HAP-1 (cell line): Measurements from ENCODE around the gene ELN.

ENCODE experiments used
- DNase-seq, 2 experiments: peaks; one replicate each; pipeline ENCODE4 v3.0.0-alpha.2; 2016 to 2020; ENCODE audit warnings: low spot score in 2 of 2
- H3K27me3 ChIP-seq: fragments of 250-450 bp; sonication (Bioruptor Pico); 2 replicates; pipeline ENCODE4 v1.5.1; 2020; ENCODE audit warnings: low read depth, mild to moderate bottlenecking, moderate library complexity
- H3K36me3 ChIP-seq: fragments of 250-450 bp; sonication (Bioruptor Pico); replicated peaks from 2 replicates; pipeline ENCODE4 v1.5.1; 2020; ENCODE audit warnings: mild to moderate bottlenecking
- H3K4me1 ChIP-seq: fragments of 250-450 bp; sonication (Bioruptor Pico); 2 replicates; pipeline ENCODE4 v1.5.1; 2020; ENCODE audit warnings: mild to moderate bottlenecking
- H3K4me3 ChIP-seq: fragments of 250-450 bp; sonication (Bioruptor Pico); 2 replicates; pipeline ENCODE4 v1.5.1; 2020; ENCODE audit warnings: mild to moderate bottlenecking, moderate library complexity
- H3K9me3 ChIP-seq: fragments of 250-450 bp; sonication (Bioruptor Pico); 2 replicates; pipeline ENCODE4 v1.5.1; 2020; ENCODE audit warnings: mild to moderate bottlenecking, moderate library complexity
- in situ Hi-C: fragments of 300-500 bp; cut with MboI; formaldehyde crosslinking; loops from 3 replicates; pipeline ENCODE4 v1.14.3; 2020; ENCODE audit warnings: low sequenced_read_pairs, inconsistent platforms, mixed read lengths

The ELN gene

GRCh38 chr7:74083117-74083876 lies 55.3 kb downstream of the ELN start, which contains the start of gene LIMK1:
Gene LIMK1 (plus strand): TSS chr7:74083804. CDS start chr7:74083991, 187 bp downstream.
- Histone ChIP-seq H3K4me1 (peaks cover 9% of the 10 kb centered on the region), H3K27me3 (no peaks in the 10 kb centered on the region), H3K4me3 (peak within 1 kb of the TSS; percentile 56), H3K9me3 (no peaks in the 10 kb centered on the region), H3K36me3 (peaks cover 7% of the 10 kb centered on the region)
- peak; percentile 83 to 88 for DNase-seq
- in situ Hi-C loops = no loop called here

GRCh38 chr7:74083928-74084721 lies 56.2 kb downstream of the ELN start:
- H3K9me3 ChIP-seq = no peaks in the 10 kb centered on the region
- no peaks in the 10 kb centered on the region for H3K27me3 ChIP-seq
- DNase-seq = peak; percentile 24 to 56
- H3K4me3 ChIP-seq = peak overlapping the region; percentile 56
- peaks cover 7% of the 10 kb centered on the region for H3K36me3 ChIP-seq
- H3K4me1 ChIP-seq = peaks cover 9% of the 10 kb centered on the region
- in situ Hi-C loops = no loop called here

GRCh38 chr7:74084722-74085578 lies 57.0 kb downstream of the ELN start:
- DNase-seq = no peak
- Histone ChIP-seq H3K4me3 (peak overlapping the region; percentile 56), H3K4me1 (peaks cover 6% of the 10 kb centered on the region), H3K36me3 (peaks cover 7% of the 10 kb centered on the region), H3K27me3 (no peaks in the 10 kb centered on the region), H3K9me3 (no peaks in the 10 kb centered on the region)
- in situ Hi-C loops = no loop called here

- DNase-seq = no peak
- H3K9me3 ChIP-seq = no peaks in the 10 kb centered on the region
- in situ Hi-C loops = no loop called here
- H3K4me1 ChIP-seq = peaks cover 4% of the 10 kb centered on the region
- H3K4me3 ChIP-seq = no peak overlapping the region
- H3K27me3 ChIP-seq = no peaks in the 10 kb centered on the region
- peaks cover 7% of the 10 kb centered on the region for H3K36me3 ChIP-seq
These were observed 59.9 kb downstream of the ELN start for GRCh38 chr7:74087791-74088453.

GRCh38 chr7:74092321-74092963 lies 64.5 kb downstream of the ELN start:
- in situ Hi-C loops = no loop called here
- no peak for DNase-seq
- H3K4me3 ChIP-seq = no peak overlapping the region
- H3K4me1 ChIP-seq = no peaks in the 10 kb centered on the region
- no peaks in the 10 kb centered on the region for H3K9me3 ChIP-seq
- H3K27me3 ChIP-seq = no peaks in the 10 kb centered on the region
- peaks cover 9% of the 10 kb centered on the region for H3K36me3 ChIP-seq

GRCh38 chr7:74092964-74093471 lies 65.0 kb downstream of the ELN start:
- Histone ChIP-seq H3K9me3 (no peaks in the 10 kb centered on the region), H3K4me3 (no peak overlapping the region), H3K36me3 (peaks cover 13% of the 10 kb centered on the region), H3K4me1 (no peaks in the 10 kb centered on the region), H3K27me3 (no peaks in the 10 kb centered on the region)
- in situ Hi-C loops = no loop called here
- DNase-seq = no peak

GRCh38 chr7:74093671-74094223 lies 65.8 kb downstream of the ELN start:
- peaks cover 12% of the 10 kb centered on the region for H3K36me3 ChIP-seq
- no peaks in the 10 kb centered on the region for H3K9me3 ChIP-seq
- H3K27me3 ChIP-seq = no peaks in the 10 kb centered on the region
- no peak overlapping the region for H3K4me3 ChIP-seq
- no peak for DNase-seq
- H3K4me1 ChIP-seq = no peaks in the 10 kb centered on the region
- in situ Hi-C loops = no loop called here

GRCh38 chr7:74094224-74095101 lies 66.5 kb downstream of the ELN start:
- in situ Hi-C loops = no loop called here
- no peaks in the 10 kb centered on the region for H3K4me1 ChIP-seq
- no peak for DNase-seq
- H3K4me3 ChIP-seq = no peak overlapping the region
- no peaks in the 10 kb centered on the region for H3K9me3 ChIP-seq
- no peaks in the 10 kb centered on the region for H3K27me3 ChIP-seq
- H3K36me3 ChIP-seq = peaks cover 16% of the 10 kb centered on the region

GRCh38 chr7:74095135-74095534 lies 67.2 kb downstream of the ELN start:
- H3K4me3 ChIP-seq = no peak overlapping the region
- H3K4me1 ChIP-seq = no peaks in the 10 kb centered on the region
- no peaks in the 10 kb centered on the region for H3K27me3 ChIP-seq
- H3K36me3 ChIP-seq = peaks cover 18% of the 10 kb centered on the region
- H3K9me3 ChIP-seq = no peaks in the 10 kb centered on the region
- in situ Hi-C loops = no loop called here
- no peak for DNase-seq

GRCh38 chr7:74097937-74098614 lies 70.1 kb downstream of the ELN start:
- H3K4me1 ChIP-seq = no peaks in the 10 kb centered on the region
- H3K9me3 ChIP-seq = no peaks in the 10 kb centered on the region
- peaks cover 29% of the 10 kb centered on the region for H3K36me3 ChIP-seq
- peak in 1 of 2 experiments; percentile 9 for DNase-seq
- H3K4me3 ChIP-seq = no peak overlapping the region
- H3K27me3 ChIP-seq = no peaks in the 10 kb centered on the region
- in situ Hi-C loops = no loop called here

GRCh38 chr7:74099031-74099430 lies 71.1 kb downstream of the ELN start:
- no peaks in the 10 kb centered on the region for H3K4me1 ChIP-seq
- peaks cover 36% of the 10 kb centered on the region for H3K36me3 ChIP-seq
- no peaks in the 10 kb centered on the region for H3K9me3 ChIP-seq
- no peaks in the 10 kb centered on the region for H3K27me3 ChIP-seq
- in situ Hi-C loops = no loop called here
- no peak for DNase-seq
- H3K4me3 ChIP-seq = no peak overlapping the region
